ENCODE data around the gene SLC37A1.

SLC37A1 gene

DNA sequence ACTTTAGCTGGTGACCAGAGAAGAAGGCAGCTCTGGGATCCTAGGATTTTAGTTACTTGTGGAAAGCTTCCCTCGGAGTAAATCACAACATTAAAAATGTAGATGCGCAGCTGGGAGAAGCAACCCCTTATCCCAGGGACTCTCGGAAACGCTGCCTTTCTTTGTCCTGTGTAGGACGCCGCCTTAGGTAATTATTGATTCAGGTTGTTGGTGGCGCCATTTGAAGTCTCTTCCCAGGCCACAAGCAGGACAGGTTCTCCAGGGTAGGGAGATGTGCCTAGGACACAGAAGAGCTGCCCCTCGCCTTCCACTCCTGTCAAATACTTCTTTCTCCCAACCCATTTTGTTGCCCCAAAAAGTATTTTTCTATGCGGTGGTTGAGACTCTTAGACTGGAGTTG is 10.3 kb downstream of the SLC37A1 start:
- TF ChIP-seq, protein P1, sequence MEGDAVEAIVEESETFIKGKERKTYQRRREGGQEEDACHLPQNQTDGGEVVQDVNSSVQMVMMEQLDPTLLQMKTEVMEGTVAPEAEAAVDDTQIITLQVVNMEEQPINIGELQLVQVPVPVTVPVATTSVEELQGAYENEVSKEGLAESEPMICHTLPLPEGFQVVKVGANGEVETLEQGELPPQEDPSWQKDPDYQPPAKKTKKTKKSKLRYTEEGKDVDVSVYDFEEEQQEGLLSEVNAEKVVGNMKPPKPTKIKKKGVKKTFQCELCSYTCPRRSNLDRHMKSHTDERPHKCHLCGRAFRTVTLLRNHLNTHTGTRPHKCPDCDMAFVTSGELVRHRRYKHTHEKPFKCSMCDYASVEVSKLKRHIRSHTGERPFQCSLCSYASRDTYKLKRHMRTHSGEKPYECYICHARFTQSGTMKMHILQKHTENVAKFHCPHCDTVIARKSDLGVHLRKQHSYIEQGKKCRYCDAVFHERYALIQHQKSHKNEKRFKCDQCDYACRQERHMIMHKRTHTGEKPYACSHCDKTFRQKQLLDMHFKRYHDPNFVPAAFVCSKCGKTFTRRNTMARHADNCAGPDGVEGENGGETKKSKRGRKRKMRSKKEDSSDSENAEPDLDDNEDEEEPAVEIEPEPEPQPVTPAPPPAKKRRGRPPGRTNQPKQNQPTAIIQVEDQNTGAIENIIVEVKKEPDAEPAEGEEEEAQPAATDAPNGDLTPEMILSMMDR (IDR thresholded peaks at IDR 0.05): no peak
- DNase-seq: no peak
- peak overlapping the region; percentile 78 for H3K4me3 Mint-ChIP-seq
- no peaks in the 10 kb centered on the region for H3K9me3 Mint-ChIP-seq
- peak overlapping the region; percentile 90 for H3K27ac Mint-ChIP-seq
- H3K4me1 Mint-ChIP-seq: peaks cover 60% of the 10 kb centered on the region
- no peaks in the 10 kb centered on the region for H3K36me3 Mint-ChIP-seq (ENCODE audit: low read depth)
- peaks cover 20% of the 10 kb centered on the region for H3K27me3 Mint-ChIP-seq (ENCODE audit: low read depth, poor library complexity)

DNA sequence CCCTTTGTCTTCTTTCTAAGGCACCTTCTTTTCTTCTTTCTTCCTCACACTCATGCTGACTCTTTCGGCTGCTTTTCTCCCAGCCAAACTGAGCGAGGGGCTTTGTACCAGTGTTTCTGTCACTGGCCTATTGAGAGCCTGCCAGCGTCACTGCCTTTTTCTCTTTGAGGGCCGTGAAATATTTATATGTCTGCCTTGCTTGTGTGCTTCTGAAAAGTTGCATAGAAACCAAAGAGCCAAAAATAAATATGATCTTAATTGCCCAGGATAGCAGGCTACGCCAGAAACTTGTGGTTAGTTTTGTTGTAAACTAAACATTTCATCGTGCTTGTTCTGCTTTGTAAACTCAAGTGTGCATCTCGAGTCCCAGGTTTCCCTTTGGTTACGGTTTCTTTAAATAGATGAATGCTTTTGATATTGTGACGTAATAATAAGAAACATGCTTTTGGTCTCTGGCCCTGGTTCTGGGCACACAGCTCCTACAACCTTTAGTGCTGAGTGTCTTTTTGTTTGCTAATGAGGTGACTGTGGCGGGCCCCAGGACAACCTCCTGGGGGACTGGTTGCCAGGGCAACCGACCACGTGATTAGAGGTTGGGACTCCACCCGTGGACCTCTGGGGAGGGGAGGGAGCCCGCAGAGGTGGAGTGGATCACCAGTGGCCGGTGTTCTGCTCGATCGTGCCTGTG is 10.8 kb downstream of the SLC37A1 start:
- Mint-ChIP-seq H3K36me3 (ENCODE audit: low read depth) (no peaks in the 10 kb centered on the region), H3K27ac (peak overlapping the region; percentile 90), H3K4me1 (peaks cover 57% of the 10 kb centered on the region), H3K4me3 (peak overlapping the region; percentile 78), H3K9me3 (no peaks in the 10 kb centered on the region), H3K27me3 (ENCODE audit: low read depth, poor library complexity) (peaks cover 20% of the 10 kb centered on the region)
- peak; percentile 61 for DNase-seq
- TF ChIP-seq, protein P1 (IDR thresholded peaks at IDR 0.05): no peak

DNA sequence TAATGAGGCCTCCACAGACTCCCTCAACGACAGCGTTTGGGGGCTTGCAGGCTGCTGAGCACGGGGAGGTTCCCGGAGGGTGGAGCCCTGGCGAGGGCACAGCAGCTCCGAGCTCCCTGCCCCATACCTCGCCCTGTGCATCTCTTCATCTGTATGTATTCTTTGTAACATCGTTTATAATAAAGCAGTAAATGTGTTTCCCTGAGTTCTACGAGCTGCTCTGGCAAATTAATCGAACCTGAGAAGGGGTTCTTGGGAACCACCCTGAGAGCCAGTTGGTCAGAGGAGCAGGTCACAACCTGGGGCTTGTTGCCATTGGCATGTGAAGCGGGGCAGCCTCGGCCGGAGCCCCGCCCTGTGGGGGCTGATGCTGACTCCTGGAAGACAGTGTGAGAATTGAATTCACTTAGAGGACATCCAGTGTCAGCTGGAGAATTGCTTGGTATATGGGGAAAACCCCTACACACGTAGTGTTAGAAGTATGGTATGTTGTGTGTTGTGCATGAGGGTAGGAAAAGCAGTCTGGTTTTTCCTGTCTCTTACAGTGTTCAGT is 11.5 kb downstream of the SLC37A1 start:
- Mint-ChIP-seq H3K27ac (no peak overlapping the region), H3K4me3 (peak overlapping the region; percentile 78), H3K27me3 (ENCODE audit: low read depth, poor library complexity) (peaks cover 17% of the 10 kb centered on the region), H3K36me3 (ENCODE audit: low read depth) (no peaks in the 10 kb centered on the region), H3K4me1 (peaks cover 57% of the 10 kb centered on the region), H3K9me3 (no peaks in the 10 kb centered on the region)
- no peak for DNase-seq
- TF ChIP-seq, protein P1 (IDR thresholded peaks at IDR 0.05): no peak

DNA sequence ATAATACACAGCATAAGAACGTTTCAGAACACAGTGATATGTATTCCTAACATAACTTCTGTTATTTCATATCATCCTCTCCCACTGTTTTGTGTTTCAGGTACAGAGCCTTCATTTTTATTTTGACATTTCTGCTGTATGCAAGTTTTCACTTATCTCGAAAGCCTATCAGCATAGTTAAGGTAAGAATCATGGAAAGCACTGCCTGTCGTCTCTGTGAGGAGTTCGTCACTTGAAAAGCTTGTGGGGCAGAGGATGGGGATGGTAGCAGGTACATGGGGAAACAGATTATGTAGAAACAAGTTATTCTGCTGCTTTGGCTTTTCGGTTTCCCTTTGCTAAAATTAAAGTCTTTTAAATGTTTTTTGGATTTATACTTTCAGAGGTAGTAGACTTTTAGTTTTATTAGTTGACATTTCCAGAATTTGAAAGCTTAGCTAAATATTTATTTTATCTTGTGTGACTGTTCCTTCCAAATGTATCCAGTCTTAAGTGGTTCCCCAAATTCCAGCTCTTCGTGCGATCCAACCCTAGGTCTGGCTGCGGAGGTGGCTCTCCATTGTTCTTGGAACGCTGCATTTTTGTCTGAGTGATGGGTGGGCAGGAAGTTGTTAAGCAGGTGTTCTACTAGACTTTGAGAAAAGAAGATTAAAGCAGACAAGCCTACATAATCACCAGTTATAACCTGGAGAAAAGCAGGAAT is 12.2 kb downstream of the SLC37A1 start:
- Mint-ChIP-seq H3K4me1 (peaks cover 64% of the 10 kb centered on the region), H3K9me3 (no peaks in the 10 kb centered on the region), H3K27ac (no peak overlapping the region), H3K27me3 (ENCODE audit: low read depth, poor library complexity) (peaks cover 11% of the 10 kb centered on the region), H3K4me3 (no peak overlapping the region), H3K36me3 (ENCODE audit: low read depth) (no peaks in the 10 kb centered on the region)
- DNase-seq: no peak
- TF ChIP-seq, protein P1 (IDR thresholded peaks at IDR 0.05): no peak

DNA sequence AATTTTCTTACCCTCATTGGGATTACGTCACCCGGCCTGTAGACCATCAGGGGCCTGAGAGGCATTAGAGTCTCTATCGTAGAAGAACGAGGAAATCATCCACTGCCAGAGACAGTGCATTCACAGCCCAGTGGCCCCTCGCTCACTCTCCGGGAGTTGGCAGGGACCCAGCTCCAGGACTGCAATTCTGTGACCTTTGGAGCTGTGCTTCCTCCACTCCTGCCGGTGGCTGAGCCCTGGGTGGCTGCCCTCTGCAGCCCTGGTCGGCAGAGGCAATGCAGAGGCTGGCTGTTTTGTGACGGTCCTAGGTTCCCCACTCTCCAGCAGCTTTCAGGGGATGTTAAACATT is 12.7 kb downstream of the SLC37A1 start:
- Mint-ChIP-seq H3K27ac (no peak overlapping the region), H3K27me3 (ENCODE audit: low read depth, poor library complexity) (peaks cover 7% of the 10 kb centered on the region), H3K4me1 (peaks cover 69% of the 10 kb centered on the region)

More for the DNA sequence above, 12.7 kb downstream of the SLC37A1 start:
- H3K4me3 Mint-ChIP-seq: no peak overlapping the region
- TF ChIP-seq, protein P1 (IDR thresholded peaks at IDR 0.05): no peak
- no peaks in the 10 kb centered on the region for H3K9me3 Mint-ChIP-seq
- no peaks in the 10 kb centered on the region for H3K36me3 Mint-ChIP-seq (ENCODE audit: low read depth)
- no peak for DNase-seq
